ENCODE results near the gene PPARA. TPM values are rescaled to one million over a fixed set of nuclear protein-coding genes. Genes with fewer than 3 reads are reported as not detected.

PPARA gene
- total and polyA plus RNA-seq, 2 experiments from 2014 or later: 4.7 to 12.6 TPM

- no peaks in the 10 kb centered on the region for H3K27me3 ChIP-seq (ENCODE audit: insufficient read depth)
- TF ChIP-seq NANOG (IDR thresholded peaks at IDR 0.05; ENCODE audit: borderline replicate concordance): no peak
- TF ChIP-seq EZH2phosphoT487 (IDR thresholded peaks at IDR 0.05; ENCODE audit: unreplicated experiment): no peak
- H3K36me3 Mint-ChIP-seq (ENCODE audit: low read depth): no peaks in the 10 kb centered on the region
- H3K79me2 ChIP-seq (replicated peaks; ENCODE audit: insufficient read depth): no peaks in the 10 kb centered on the region
- peaks cover 3% of the 10 kb centered on the region; the same call in 1 of the 2 replicates for H4K20me1 ChIP-seq (replicated peaks; ENCODE audit: insufficient read depth)
- H2AFZ ChIP-seq: no peak overlapping the region
- H3K4me2 ChIP-seq: no peak overlapping the region
- no peak overlapping the region for H3K4me3 ChIP-seq
- no peaks in the 10 kb centered on the region for H3K36me3 ChIP-seq (ENCODE audit: insufficient read depth)
- peak; percentile 27 for DNase-seq (ENCODE audit: low spot score)
- H3K27ac Mint-ChIP-seq: no peak overlapping the region
- no peaks in the 10 kb centered on the region for H3K4me1 ChIP-seq (ENCODE audit: insufficient read depth)
- H3K9me2 ChIP-seq (ENCODE audit: insufficient read depth): no peaks in the 10 kb centered on the region
- no peaks in the 10 kb centered on the region for H3K9me3 Mint-ChIP-seq
- ATAC-seq: no peak; the same call in 2 of the 3 replicates
- no peak overlapping the region for H3K4me3 Mint-ChIP-seq
- no peaks in the 10 kb centered on the region for H3F3A ChIP-seq (replicated peaks; ENCODE audit: low read depth)
- H3K27me3 Mint-ChIP-seq (ENCODE audit: insufficient read depth, low read depth, poor library complexity): no peaks in the 10 kb centered on the region
- H3K4me1 Mint-ChIP-seq: no peaks in the 10 kb centered on the region
- no peak overlapping the region for H3K27ac ChIP-seq (ENCODE audit: low read depth)
These were observed 15.7 kb downstream of the PPARA start for GRCh38 chr22:46165977-46166376.

- Histone ChIP-seq H3K36me3 (ENCODE audit: insufficient read depth) (no peaks in the 10 kb centered on the region), H3K4me2 (no peak overlapping the region), H2AFZ (no peak overlapping the region), H3F3A (replicated peaks; ENCODE audit: low read depth) (no peaks in the 10 kb centered on the region), H3K9me2 (ENCODE audit: insufficient read depth) (no peaks in the 10 kb centered on the region), H3K27ac (ENCODE audit: low read depth) (no peak overlapping the region), H3K27me3 (ENCODE audit: insufficient read depth) (no peaks in the 10 kb centered on the region), H3K4me3 (no peak overlapping the region), H3K4me1 (ENCODE audit: insufficient read depth) (no peaks in the 10 kb centered on the region), H4K20me1 (replicated peaks; ENCODE audit: insufficient read depth) (no peaks in the 10 kb centered on the region), H3K79me2 (replicated peaks; ENCODE audit: insufficient read depth) (no peaks in the 10 kb centered on the region)
- Mint-ChIP-seq H3K4me3 (no peak overlapping the region), H3K9me3 (no peaks in the 10 kb centered on the region), H3K27me3 (ENCODE audit: insufficient read depth, low read depth, poor library complexity) (peaks cover 7% of the 10 kb centered on the region), H3K4me1 (no peaks in the 10 kb centered on the region), H3K36me3 (ENCODE audit: low read depth) (no peaks in the 10 kb centered on the region), H3K27ac (no peak overlapping the region)
- no peak for ATAC-seq
- no peak for DNase-seq (ENCODE audit: low spot score)
- no peak for TF ChIP-seq ZNF462 (CRISPR knock-in tag; IDR thresholded peaks at IDR 0.05)
- TF ChIP-seq EZH2phosphoT487 (IDR thresholded peaks at IDR 0.05; ENCODE audit: unreplicated experiment): no peak
- no peak for TF ChIP-seq CTCF (conservative IDR thresholded peaks at IDR 0.05; ENCODE audit: low read depth in 2 of 2)
- TF ChIP-seq CREB1 (CRISPR knock-in tag; IDR thresholded peaks at IDR 0.05; ENCODE audit: low read depth): no peak
- no peak for TF ChIP-seq NANOG (IDR thresholded peaks at IDR 0.05; ENCODE audit: borderline replicate concordance)
- no peak for TF ChIP-seq ZNF331 (CRISPR knock-in tag; IDR thresholded peaks at IDR 0.05; ENCODE audit: low read depth)
- TF ChIP-seq JUNB (IDR thresholded peaks at IDR 0.05; ENCODE audit: unreplicated experiment): no peak
- TF ChIP-seq STAT1 (IDR thresholded peaks at IDR 0.05; ENCODE audit: unreplicated experiment): no peak
- TF ChIP-seq EZH2 (IDR thresholded peaks at IDR 0.05; ENCODE audit: low read depth, unreplicated experiment): no peak
These were observed 19.3 kb downstream of the PPARA start for GRCh38 chr22:46169628-46170027.

Measured in GM23338 (cell line).